Activated CD4-positive, alpha-beta T cell treated with anti-CD3 and anti-CD28 coated beads, Interleukin-2, amount 10 ng/mL, durations not matched to agents 7 days and 5 days (primary cell): ENCODE results near the gene TMEM185B. TPM values are rescaled to one million over a fixed set of nuclear protein-coding genes. Genes with fewer than 3 reads are reported as not detected.

ENCODE experiments used
- CTCF ChIA-PET: fragments of 350-600 bp; sonication (Branson Sonifier 250); formaldehyde crosslinking; loops from one replicate; lab custom pipeline; 2021; ENCODE audit warnings: antibody characterized with exemption; lab: Charles Lee
- POLR2A ChIA-PET: fragments of 350-600 bp; sonication (Branson Sonifier 250); formaldehyde crosslinking; loops from one replicate; lab custom pipeline; 2021; ENCODE audit warnings: antibody characterized with exemption; lab: Charles Lee
- DNase-seq: peaks from one replicate; pipeline ENCODE4 v3.0.0-alpha.2; 2020
- H3K27ac Mint-ChIP-seq: one replicate; pipeline ENCODE4 v1.8.0; 2021; ENCODE audit warnings: mild to moderate bottlenecking, moderate library complexity, mixed read lengths
- H3K27me3 Mint-ChIP-seq: one replicate; pipeline ENCODE4 v1.8.0; 2021; ENCODE audit warnings: mixed read lengths
- H3K36me3 Mint-ChIP-seq: one replicate; pipeline ENCODE4 v1.8.0; 2021; ENCODE audit warnings: low read depth, mixed read lengths
- H3K4me1 Mint-ChIP-seq: one replicate; pipeline ENCODE4 v1.8.0; 2021; ENCODE audit warnings: mixed read lengths
- H3K4me3 Mint-ChIP-seq: one replicate; pipeline ENCODE4 v1.8.0; 2021; ENCODE audit warnings: mild to moderate bottlenecking, moderate library complexity, mixed read lengths
- H3K9me3 Mint-ChIP-seq: one replicate; pipeline ENCODE4 v1.8.0; 2021; ENCODE audit warnings: mixed read lengths
- total RNA-seq, 2 experiments: library from RNA; stranded (reverse); gene quantifications; one replicate each; pipeline ENCODE4 v1.2.3, GENCODE V29; 2021

The TMEM185B gene
- total RNA-seq, 2 experiments from 2014 or later = 20.8 to 21.3 TPM

DNA sequence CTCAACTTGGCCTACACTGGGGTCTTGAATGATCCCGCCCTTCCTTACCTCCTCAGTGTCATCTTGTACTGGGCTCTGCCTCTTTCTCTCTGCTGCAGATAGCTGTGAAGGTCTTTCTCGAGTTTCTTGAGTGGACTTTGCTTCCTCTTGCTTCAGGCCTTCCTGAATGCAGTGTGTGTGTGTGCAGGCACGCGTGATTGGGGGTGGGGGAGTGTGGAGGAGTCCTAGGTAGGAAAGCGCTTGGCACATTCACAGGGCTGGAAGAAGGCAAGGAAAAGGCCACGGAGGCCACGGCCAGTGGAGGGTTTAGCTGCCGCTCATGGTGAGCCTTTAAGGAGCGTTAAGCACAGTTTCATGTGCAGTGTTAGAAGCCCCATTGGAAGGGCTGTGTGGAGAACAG lies 35.0 kb upstream of the TMEM185B start:
- Mint-ChIP-seq H3K4me1 (peaks cover 52% of the 10 kb centered on the region), H3K36me3 (peaks cover 55% of the 10 kb centered on the region), H3K4me3 (no peak overlapping the region), H3K9me3 (peaks cover 23% of the 10 kb centered on the region), H3K27me3 (no peaks in the 10 kb centered on the region), H3K27ac (peak overlapping the region; percentile 14)
- ChIA-PET POLR2A (no interaction called here), CTCF (interaction anchor here (2.0 kb wide), 1 partner anchor 10 kb away, joined by 8 read pairs; no protein-coding TSS in a partner anchor)
- no peak for DNase-seq

DNA sequence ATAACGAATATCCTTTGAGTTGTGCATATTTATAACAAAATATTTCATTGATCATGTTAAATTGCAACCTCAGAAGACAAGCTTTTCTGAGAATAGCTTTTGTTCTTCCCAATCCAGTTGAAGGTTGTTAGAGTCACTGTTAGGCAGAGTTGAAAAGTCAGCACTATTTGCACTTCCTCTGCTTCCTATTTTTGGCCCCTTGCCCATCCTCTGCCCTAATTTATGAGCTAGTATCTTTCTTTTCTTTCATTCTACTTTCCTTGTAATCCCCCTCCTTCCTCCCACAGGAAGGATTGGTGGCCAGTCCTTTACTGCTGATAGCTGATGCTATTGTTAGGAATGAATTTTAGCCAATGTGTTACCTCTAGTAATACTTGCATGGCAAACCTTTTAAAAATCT lies 34.3 kb upstream of the TMEM185B start:
- Mint-ChIP-seq H3K4me1 (peaks cover 52% of the 10 kb centered on the region), H3K27ac (no peak overlapping the region), H3K36me3 (peaks cover 55% of the 10 kb centered on the region), H3K9me3 (peaks cover 23% of the 10 kb centered on the region), H3K4me3 (no peak overlapping the region), H3K27me3 (no peaks in the 10 kb centered on the region)
- DNase-seq = no peak
- ChIA-PET CTCF (interaction anchor here (1.3 to 2.0 kb wide), 3 partner anchors 10 to 23 kb away, joined by 3 to 8 read pairs (median 5); no protein-coding TSS in a partner anchor), POLR2A (no interaction called here)

DNA sequence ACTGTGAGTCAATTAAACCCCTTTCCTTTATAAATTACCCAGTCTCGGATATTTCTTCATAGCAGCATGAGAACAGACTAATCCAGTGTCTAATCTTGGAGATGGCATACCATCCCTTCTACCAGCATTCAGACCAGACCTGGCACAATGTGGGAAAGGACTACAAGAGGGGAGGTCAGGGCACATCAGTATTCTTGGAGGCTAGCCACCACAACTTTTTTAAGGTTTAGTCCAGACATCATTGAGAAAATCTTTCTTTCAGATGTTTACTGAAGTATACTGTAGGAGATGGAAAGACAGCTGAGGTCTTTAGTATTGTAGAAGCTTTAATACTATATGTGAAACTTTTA lies 33.4 kb upstream of the TMEM185B start:
- Mint-ChIP-seq H3K9me3 (peaks cover 23% of the 10 kb centered on the region), H3K27ac (no peak overlapping the region), H3K36me3 (peaks cover 55% of the 10 kb centered on the region), H3K4me3 (no peak overlapping the region), H3K27me3 (no peaks in the 10 kb centered on the region), H3K4me1 (peaks cover 59% of the 10 kb centered on the region)
- POLR2A ChIA-PET = no interaction called here
- CTCF ChIA-PET = interaction anchor here (1.3 to 2.5 kb wide), 4 partner anchors 9 to 22 kb away, joined by 3 to 8 read pairs (median 6); no protein-coding TSS in a partner anchor
- DNase-seq = no peak

DNA sequence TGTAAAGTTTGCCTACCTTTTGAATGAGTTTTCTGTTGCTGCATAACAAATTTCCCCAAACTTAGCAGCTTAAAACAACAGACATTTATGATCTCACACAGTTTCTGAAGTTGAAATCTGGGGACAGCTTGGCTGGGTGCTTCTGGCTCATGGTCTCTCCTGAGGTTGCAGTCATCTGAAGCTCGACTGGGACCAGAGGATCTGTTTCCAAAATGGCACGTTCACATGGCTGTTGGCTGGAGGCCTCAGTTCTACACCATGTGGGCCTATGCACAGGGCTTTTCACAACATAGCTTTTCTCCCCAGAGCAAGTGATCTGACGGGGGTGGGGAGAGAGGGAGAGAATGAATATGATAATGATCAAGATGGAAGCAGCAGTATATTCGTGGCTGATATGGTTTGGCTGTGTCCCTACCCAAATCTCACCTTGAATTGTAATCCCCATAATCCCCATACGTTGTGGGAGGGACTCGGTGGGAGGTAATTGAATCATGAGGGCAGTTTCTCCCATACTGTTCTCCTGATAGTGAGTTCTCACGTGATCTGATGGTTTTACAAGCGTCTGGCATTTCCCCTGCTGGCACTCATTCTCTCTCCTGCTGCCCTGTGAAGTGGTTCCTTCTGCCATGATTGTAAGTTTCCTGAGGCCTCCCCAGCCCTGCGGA lies 32.9 kb upstream of the TMEM185B start:
- no peak overlapping the region for H3K4me3 Mint-ChIP-seq
- CTCF ChIA-PET = interaction anchor here (0.6 to 2.5 kb wide), 4 partner anchors 8 to 23 kb away, joined by 3 to 7 read pairs (median 4); no protein-coding TSS in a partner anchor
- POLR2A ChIA-PET = no interaction called here
- peaks cover 23% of the 10 kb centered on the region for H3K9me3 Mint-ChIP-seq
- H3K27me3 Mint-ChIP-seq = no peaks in the 10 kb centered on the region
- H3K36me3 Mint-ChIP-seq = peaks cover 55% of the 10 kb centered on the region
- DNase-seq = no peak
- no peak overlapping the region for H3K27ac Mint-ChIP-seq
- peaks cover 63% of the 10 kb centered on the region for H3K4me1 Mint-ChIP-seq

DNA sequence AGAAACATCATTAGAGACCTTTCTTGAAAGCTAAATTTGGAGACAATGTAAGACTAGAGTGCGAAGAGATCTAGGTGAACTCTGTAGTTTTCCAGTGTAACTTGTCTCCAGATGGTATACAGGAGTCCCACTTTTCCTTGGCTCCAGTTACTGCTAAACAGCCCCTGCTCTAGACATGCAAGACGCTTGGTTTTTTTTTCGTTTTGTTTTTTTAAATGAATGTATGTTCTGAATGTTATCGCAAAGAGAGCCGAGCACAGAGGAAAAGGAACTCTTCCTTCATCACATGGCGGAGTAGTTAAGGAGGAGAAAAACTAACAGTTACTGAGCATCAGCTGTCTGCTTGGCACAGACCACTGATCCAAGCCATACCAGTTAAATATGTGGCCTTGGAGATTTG lies 31.9 kb upstream of the TMEM185B start:
- Mint-ChIP-seq H3K4me1 (peaks cover 69% of the 10 kb centered on the region), H3K27ac (no peak overlapping the region), H3K4me3 (peak overlapping the region; percentile 47), H3K27me3 (no peaks in the 10 kb centered on the region), H3K36me3 (peaks cover 55% of the 10 kb centered on the region), H3K9me3 (peaks cover 23% of the 10 kb centered on the region)
- POLR2A ChIA-PET = no interaction called here
- CTCF ChIA-PET = interaction anchor here (0.6 to 2.5 kb wide), 3 partner anchors 9 to 38 kb away, joined by 3 to 7 read pairs (median 6); no protein-coding TSS in a partner anchor
- DNase-seq = no peak

DNA sequence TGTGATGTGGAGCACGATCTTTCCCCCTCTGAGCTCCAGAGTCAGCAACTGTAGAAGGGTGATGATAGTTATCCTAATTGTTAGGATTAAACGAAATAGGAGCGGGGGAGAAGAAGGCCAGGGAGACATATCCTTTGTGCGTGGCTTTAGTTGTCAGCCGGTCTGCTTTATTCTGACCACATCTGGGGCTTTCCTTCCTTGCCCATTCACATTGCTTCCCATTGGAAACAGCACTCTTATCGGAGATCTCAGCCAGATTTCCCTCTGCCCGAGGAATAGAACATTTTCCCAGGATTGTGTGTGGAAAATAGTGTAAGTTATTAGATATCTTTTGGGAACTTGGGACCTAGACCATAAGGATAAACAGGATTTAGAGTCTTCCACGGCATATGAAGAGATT lies 31.0 kb upstream of the TMEM185B start:
- peaks cover 2% of the 10 kb centered on the region for H3K27me3 Mint-ChIP-seq
- peaks cover 20% of the 10 kb centered on the region for H3K9me3 Mint-ChIP-seq
- peak overlapping the region; percentile 87 for H3K4me3 Mint-ChIP-seq
- no peak for DNase-seq
- H3K36me3 Mint-ChIP-seq = peaks cover 53% of the 10 kb centered on the region
- ChIA-PET CTCF (interaction anchor here (1.1 to 2.5 kb wide), 2 partner anchors 18 to 25 kb away, joined by 3 to 7 read pairs; no protein-coding TSS in a partner anchor), POLR2A (interaction anchor here (0.7 kb wide), 1 partner anchor 23 kb away, joined by 3 read pairs; no protein-coding TSS in a partner anchor)
- H3K27ac Mint-ChIP-seq = peak overlapping the region; percentile 28
- H3K4me1 Mint-ChIP-seq = peaks cover 68% of the 10 kb centered on the region

DNA sequence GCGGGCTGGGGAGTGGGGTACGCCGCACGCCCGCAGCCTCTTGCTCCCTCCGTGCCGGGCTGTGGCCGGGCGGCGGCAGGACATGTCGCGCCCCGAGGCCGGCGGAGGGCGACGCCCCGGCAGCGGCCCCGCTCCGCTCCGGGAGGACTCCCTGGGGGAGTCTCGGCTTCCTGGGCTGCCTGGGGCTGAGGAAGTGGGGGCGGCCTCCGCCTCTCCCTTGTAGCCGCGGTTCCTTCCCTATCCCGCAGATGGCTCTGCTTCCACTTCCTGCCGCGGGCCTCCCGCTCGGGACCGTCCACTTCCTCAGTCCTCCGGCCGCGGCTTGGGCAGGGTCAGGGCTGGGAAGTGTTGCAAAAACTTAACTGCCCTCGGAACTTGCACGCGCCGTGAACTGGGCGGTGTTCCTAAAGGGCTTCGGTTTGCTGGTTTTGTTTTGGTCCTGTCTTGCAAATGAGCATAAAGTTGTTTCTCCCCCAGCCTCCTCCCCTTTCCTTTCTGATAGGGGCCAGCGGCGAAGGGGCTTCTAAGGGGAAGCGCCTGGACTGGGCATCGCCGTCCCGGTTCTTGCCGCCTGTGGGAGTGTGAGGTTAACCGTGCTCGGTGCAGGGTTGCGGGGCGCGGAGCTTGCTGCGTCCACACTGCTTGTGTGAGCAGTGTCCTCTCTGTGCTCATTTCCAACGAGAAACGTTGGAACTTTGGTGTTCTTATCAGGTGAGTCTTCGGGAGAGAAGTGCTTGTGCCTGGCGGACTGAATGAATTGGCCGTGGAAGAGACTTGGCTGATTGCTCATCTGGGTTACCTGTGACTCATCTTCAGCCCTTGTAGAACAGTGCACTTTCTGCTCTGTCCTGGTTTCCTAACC lies 30.1 kb upstream of the TMEM185B start:
- H3K27ac Mint-ChIP-seq = peak overlapping the region; percentile 82
- peak overlapping the region; percentile 87 for H3K4me3 Mint-ChIP-seq
- H3K9me3 Mint-ChIP-seq = peaks cover 17% of the 10 kb centered on the region
- H3K4me1 Mint-ChIP-seq = peaks cover 68% of the 10 kb centered on the region
- DNase-seq = peak; percentile 44
- ChIA-PET CTCF (interaction anchor here (0.9 to 6.9 kb wide), 6 partner anchors 14 to 60 kb away, joined by 3 to 51 read pairs (median 6); no protein-coding TSS in a partner anchor), POLR2A (interaction anchor here (0.7 to 1.7 kb wide), 2 partner anchors 21 to 22 kb away, joined by 3 to 11 read pairs; no protein-coding TSS in a partner anchor)
- H3K27me3 Mint-ChIP-seq = peaks cover 5% of the 10 kb centered on the region
- peaks cover 43% of the 10 kb centered on the region for H3K36me3 Mint-ChIP-seq

DNA sequence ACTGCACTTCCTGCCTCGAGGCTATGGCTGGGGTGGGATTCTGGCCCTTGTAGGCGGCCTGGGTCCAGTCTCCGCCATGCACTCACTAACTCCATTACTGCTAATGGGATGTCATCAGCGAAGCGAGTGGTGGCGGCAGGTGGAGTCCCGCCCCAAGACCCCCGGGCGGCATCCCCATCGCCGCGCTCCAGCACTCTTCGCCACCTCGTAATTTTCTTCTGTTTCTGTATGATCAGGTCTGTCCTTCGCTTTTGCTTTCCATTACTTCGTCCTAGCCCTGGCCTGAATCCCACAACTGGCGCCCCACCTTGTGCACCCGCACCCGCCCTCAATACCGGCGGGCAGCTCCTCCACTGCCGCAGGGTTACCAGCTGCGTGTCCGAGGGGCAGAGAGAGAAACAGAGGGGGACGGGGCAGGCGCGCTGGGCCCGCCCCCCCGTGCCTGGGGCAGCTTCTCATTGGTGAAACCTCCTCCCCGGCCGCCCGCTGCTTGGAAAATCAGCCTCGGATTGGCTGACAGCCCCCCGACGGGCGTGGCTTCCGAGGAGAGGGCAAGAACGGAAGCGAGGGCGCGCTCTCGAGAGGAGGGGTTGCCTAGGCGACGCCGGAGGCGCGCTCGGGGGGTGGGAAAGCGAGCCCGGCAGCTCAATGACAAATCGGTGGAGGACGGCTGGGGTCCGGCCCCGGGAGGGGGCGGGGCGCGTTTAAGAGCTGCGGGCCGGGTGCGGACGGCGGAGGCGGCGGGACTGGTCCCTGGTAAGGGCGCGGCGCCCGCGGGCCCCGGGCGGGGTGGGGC lies 29.2 kb upstream of the TMEM185B start, which contains the start of gene RALB:
TSS of gene RALB (plus strand) at position 628 of the 796 bp plus-strand sequence. CDS start 25,813 bp downstream, outside the sequence.
- CTCF ChIA-PET = interaction anchor here (0.8 to 6.9 kb wide), 8 partner anchors 14 to 61 kb away, joined by 3 to 51 read pairs (median 5); no protein-coding TSS in a partner anchor
- Mint-ChIP-seq H3K36me3 (peaks cover 35% of the 10 kb centered on the region), H3K4me1 (peaks cover 67% of the 10 kb centered on the region), H3K4me3 (peak within 1 kb of the TSS; percentile 99), H3K9me3 (peaks cover 12% of the 10 kb centered on the region), H3K27ac (peak within 1 kb of the TSS; percentile 95), H3K27me3 (peaks cover 13% of the 10 kb centered on the region)
- POLR2A ChIA-PET = interaction anchor here (0.7 to 1.7 kb wide), 2 partner anchors 20 to 39 kb away, joined by 3 to 11 read pairs; no protein-coding TSS in a partner anchor
- peak; percentile 99 for DNase-seq

DNA sequence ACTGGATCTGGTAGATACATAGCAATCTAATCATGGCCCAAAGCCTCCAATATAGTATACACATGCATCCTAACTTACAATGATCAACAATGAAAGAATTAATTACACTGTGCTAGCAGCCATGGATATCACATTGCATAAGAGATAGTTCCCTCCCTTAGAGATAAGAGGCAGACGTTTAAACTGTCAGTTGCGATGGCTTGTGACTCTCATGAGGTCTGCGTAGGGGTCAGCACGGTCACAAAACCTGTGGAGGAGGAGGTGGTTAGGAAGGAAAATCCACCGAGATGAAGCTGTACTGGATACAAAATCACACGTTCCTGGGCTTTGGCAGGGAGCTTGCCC lies 28.7 kb upstream of the TMEM185B start:
- POLR2A ChIA-PET = interaction anchor here (0.7 to 1.7 kb wide), 2 partner anchors 20 to 39 kb away, joined by 3 to 11 read pairs; no protein-coding TSS in a partner anchor
- Mint-ChIP-seq H3K9me3 (peaks cover 12% of the 10 kb centered on the region), H3K27me3 (peaks cover 17% of the 10 kb centered on the region), H3K27ac (peak overlapping the region; percentile 95), H3K4me3 (peak overlapping the region; percentile 99), H3K36me3 (peaks cover 30% of the 10 kb centered on the region), H3K4me1 (peaks cover 66% of the 10 kb centered on the region)
- CTCF ChIA-PET = interaction anchor here (0.8 to 6.9 kb wide), 8 partner anchors 13 to 62 kb away, joined by 3 to 51 read pairs (median 5); no protein-coding TSS in a partner anchor
- DNase-seq = no peak

DNA sequence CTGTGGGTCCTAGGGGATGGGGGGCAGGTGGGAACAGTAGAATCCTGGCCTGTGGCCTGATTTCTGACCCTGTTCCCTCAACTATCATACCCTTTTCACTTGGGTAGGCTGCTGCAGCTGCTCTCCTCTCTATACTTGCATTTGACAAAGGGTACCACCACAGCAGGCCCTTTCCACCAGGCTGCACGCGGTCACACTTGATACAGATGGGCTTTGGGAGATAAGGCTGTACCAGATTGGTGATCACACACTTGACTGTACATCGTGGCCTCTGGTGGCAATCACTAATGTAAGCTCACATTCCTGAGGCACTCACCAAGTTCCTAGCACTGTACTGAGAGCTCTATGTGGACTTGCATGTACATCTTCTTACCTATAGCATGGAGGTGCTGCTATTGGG lies 27.9 kb upstream of the TMEM185B start:
- Mint-ChIP-seq H3K27me3 (peaks cover 21% of the 10 kb centered on the region), H3K27ac (no peak overlapping the region), H3K4me3 (no peak overlapping the region), H3K4me1 (peaks cover 59% of the 10 kb centered on the region), H3K9me3 (peaks cover 6% of the 10 kb centered on the region), H3K36me3 (peaks cover 22% of the 10 kb centered on the region)
- DNase-seq = no peak
- POLR2A ChIA-PET = interaction anchor here (1.7 kb wide), 1 partner anchor 19 kb away, joined by 11 read pairs; no protein-coding TSS in a partner anchor
- CTCF ChIA-PET = interaction anchor here (1.0 to 6.9 kb wide), 4 partner anchors 12 to 62 kb away, joined by 3 to 51 read pairs (median 9); no protein-coding TSS in a partner anchor

DNA sequence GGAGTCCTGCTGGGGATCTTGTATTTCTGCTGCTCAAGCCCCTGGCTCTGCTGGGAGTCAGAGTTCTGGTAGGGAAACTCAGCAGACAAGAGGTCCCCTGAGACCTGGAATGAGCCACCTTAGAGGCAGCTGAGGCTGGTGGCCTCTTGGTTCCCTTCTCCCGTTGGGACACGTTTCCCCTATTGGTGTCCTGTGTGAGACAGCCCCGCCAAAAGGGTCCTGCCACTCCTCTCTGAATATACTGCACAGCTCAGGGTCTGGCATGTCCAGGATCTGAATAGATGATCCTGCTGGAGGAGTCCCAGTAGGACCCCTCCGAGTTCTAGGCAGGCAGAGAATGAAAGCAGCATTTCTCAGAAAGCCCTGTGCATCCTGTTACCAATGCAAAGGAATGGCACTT lies 27.4 kb upstream of the TMEM185B start:
- peaks cover 55% of the 10 kb centered on the region for H3K4me1 Mint-ChIP-seq
- H3K27ac Mint-ChIP-seq = no peak overlapping the region
- POLR2A ChIA-PET = no interaction called here
- H3K36me3 Mint-ChIP-seq = peaks cover 18% of the 10 kb centered on the region
- H3K27me3 Mint-ChIP-seq = peaks cover 21% of the 10 kb centered on the region
- H3K4me3 Mint-ChIP-seq = no peak overlapping the region
- H3K9me3 Mint-ChIP-seq = peaks cover 4% of the 10 kb centered on the region
- CTCF ChIA-PET = interaction anchor here (1.0 to 6.9 kb wide), 4 partner anchors 12 to 63 kb away, joined by 3 to 51 read pairs (median 10); no protein-coding TSS in a partner anchor
- no peak for DNase-seq
